ENCODE data around the gene PRICKLE3. TPM values are rescaled to one million over a fixed set of nuclear protein-coding genes. Genes with fewer than 3 reads are reported as not detected.
"Not testable (repeated sequence)": the region's sequence is repeated elsewhere in the genome, so short reads cannot be mapped to it uniquely, and the experiment has no call there.

PRICKLE3 gene
- total RNA-seq, 1 donor from 2014 or later: 11.3 TPM

GRCh38 chrX:49155243-49155899 is 30.8 kb downstream of the PRICKLE3 start:
- Mint-ChIP-seq H3K27ac (ENCODE audit: unreplicated experiment) (peak overlapping the region; percentile 93), H3K4me1 (ENCODE audit: unreplicated experiment) (peaks cover 7% of the 10 kb centered on the region), H3K9me3 (ENCODE audit: unreplicated experiment) (no peaks in the 10 kb centered on the region), H3K36me3 (ENCODE audit: low read depth, unreplicated experiment) (no peaks in the 10 kb centered on the region), H3K27me3 (ENCODE audit: unreplicated experiment) (peaks cover 5% of the 10 kb centered on the region), H3K4me3 (ENCODE audit: unreplicated experiment) (peak overlapping the region; percentile 90)
- no peak for DNase-seq (ENCODE audit: low spot score)
- no peak for TF ChIP-seq CTCF (IDR thresholded peaks at IDR 0.05; ENCODE audit: unreplicated experiment)

DNA sequence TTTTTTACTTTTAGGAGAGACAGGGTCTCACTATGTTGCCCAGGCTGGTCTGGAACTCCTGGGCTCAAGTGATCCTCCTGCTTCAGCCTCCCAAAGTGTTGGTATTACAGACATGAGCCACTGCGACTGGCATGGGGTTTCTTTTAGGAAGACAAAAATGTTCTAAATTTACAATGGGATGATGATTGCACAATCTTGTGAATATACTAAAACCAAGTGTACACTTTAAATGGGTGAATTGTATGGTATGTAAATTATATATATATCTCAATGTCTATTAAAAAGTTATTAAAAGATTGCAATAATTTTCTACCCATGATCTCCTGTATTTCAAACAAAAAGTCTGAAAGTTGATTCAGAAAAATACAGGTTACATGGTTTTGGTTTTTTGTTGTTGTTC is 32.7 kb downstream of the PRICKLE3 start:
- H3K9me3 Mint-ChIP-seq (ENCODE audit: unreplicated experiment): no peaks in the 10 kb centered on the region
- no peak overlapping the region for H3K4me3 Mint-ChIP-seq (ENCODE audit: unreplicated experiment)
- peaks cover 7% of the 10 kb centered on the region for H3K4me1 Mint-ChIP-seq (ENCODE audit: unreplicated experiment)
- H3K27me3 Mint-ChIP-seq (ENCODE audit: unreplicated experiment): peaks cover 4% of the 10 kb centered on the region
- no peak overlapping the region for H3K27ac Mint-ChIP-seq (ENCODE audit: unreplicated experiment)
- no peak for TF ChIP-seq CTCF (IDR thresholded peaks at IDR 0.05; ENCODE audit: unreplicated experiment)
- no peaks in the 10 kb centered on the region for H3K36me3 Mint-ChIP-seq (ENCODE audit: low read depth, unreplicated experiment)
- no peak for DNase-seq (ENCODE audit: low spot score)

DNA sequence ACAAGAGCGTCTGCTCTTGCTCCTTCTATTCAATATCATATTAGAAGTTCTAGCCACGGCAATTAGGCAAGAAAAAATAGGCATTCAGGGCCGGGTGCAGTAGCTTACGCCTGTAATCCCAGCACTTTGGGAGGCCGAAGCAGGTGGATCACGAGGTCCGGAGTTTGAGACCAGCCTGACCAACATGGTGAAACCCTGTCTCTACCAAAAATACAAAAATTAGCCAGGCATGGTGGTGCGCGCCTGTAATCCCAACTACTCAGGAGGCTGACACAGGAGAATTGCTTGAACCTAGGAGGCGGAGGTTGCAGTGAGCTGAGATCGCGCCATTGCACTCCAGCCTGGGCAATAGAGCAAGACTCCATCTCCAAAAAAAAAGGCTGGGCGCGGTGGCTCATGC is 36.9 kb downstream of the PRICKLE3 start:
- not testable (repeated sequence) for H3K4me1 Mint-ChIP-seq (ENCODE audit: unreplicated experiment); DNase-seq (ENCODE audit: low spot score); H3K27me3 Mint-ChIP-seq (ENCODE audit: unreplicated experiment); H3K4me3 Mint-ChIP-seq (ENCODE audit: unreplicated experiment); H3K9me3 Mint-ChIP-seq (ENCODE audit: unreplicated experiment); H3K36me3 Mint-ChIP-seq (ENCODE audit: low read depth, unreplicated experiment); H3K27ac Mint-ChIP-seq (ENCODE audit: unreplicated experiment)

- not testable (repeated sequence) for H3K27me3 Mint-ChIP-seq (ENCODE audit: unreplicated experiment); H3K36me3 Mint-ChIP-seq (ENCODE audit: low read depth, unreplicated experiment); H3K4me3 Mint-ChIP-seq (ENCODE audit: unreplicated experiment); H3K27ac Mint-ChIP-seq (ENCODE audit: unreplicated experiment); H3K9me3 Mint-ChIP-seq (ENCODE audit: unreplicated experiment); H3K4me1 Mint-ChIP-seq (ENCODE audit: unreplicated experiment); DNase-seq (ENCODE audit: low spot score)
Observed at GRCh38 chrX:49148390-49149100, 37.6 kb downstream of the PRICKLE3 start.

GRCh38 chrX:49147936-49148335 is 38.2 kb downstream of the PRICKLE3 start:
- Mint-ChIP-seq H3K27ac (ENCODE audit: unreplicated experiment) (no peak overlapping the region), H3K4me1 (ENCODE audit: unreplicated experiment) (no peaks in the 10 kb centered on the region), H3K27me3 (ENCODE audit: unreplicated experiment) (peaks cover 2% of the 10 kb centered on the region), H3K4me3 (ENCODE audit: unreplicated experiment) (no peak overlapping the region), H3K9me3 (ENCODE audit: unreplicated experiment) (no peaks in the 10 kb centered on the region), H3K36me3 (ENCODE audit: low read depth, unreplicated experiment) (no peaks in the 10 kb centered on the region)
- DNase-seq (ENCODE audit: low spot score): no peak
- no peak for TF ChIP-seq CTCF (IDR thresholded peaks at IDR 0.05; ENCODE audit: unreplicated experiment)

- no peaks in the 10 kb centered on the region for H3K9me3 Mint-ChIP-seq (ENCODE audit: unreplicated experiment)
- no peak for DNase-seq (ENCODE audit: low spot score)
- TF ChIP-seq CTCF (IDR thresholded peaks at IDR 0.05; ENCODE audit: unreplicated experiment): no peak
- H3K4me1 Mint-ChIP-seq (ENCODE audit: unreplicated experiment): no peaks in the 10 kb centered on the region
- no peak overlapping the region for H3K27ac Mint-ChIP-seq (ENCODE audit: unreplicated experiment)
- H3K4me3 Mint-ChIP-seq (ENCODE audit: unreplicated experiment): no peak overlapping the region
- no peaks in the 10 kb centered on the region for H3K36me3 Mint-ChIP-seq (ENCODE audit: low read depth, unreplicated experiment)
- peaks cover 2% of the 10 kb centered on the region for H3K27me3 Mint-ChIP-seq (ENCODE audit: unreplicated experiment)
Observed at GRCh38 chrX:49147282-49147681, 38.9 kb downstream of the PRICKLE3 start.

DNA sequence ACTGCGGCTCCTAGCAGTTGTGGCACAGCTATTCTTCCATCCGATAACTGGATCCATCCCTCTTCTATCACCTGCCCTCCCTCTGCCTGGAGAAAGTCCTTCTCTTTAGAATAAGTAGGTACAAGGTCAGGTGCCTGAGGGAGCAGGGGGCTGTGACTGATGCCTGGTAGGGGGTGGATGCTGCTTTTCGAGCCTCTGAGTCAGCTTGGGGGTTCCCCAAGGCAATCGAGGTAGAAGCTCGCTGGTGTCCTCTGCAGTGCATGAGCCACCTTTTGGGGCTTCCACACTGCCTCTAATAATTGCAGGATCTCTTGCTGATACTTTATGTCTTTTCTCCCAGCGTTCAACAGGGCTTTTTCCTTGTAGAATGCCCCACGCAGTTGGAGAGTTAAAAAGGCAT is 43.0 kb downstream of the PRICKLE3 start:
- not testable (repeated sequence) for H3K27ac Mint-ChIP-seq (ENCODE audit: unreplicated experiment); H3K4me3 Mint-ChIP-seq (ENCODE audit: unreplicated experiment)

DNA sequence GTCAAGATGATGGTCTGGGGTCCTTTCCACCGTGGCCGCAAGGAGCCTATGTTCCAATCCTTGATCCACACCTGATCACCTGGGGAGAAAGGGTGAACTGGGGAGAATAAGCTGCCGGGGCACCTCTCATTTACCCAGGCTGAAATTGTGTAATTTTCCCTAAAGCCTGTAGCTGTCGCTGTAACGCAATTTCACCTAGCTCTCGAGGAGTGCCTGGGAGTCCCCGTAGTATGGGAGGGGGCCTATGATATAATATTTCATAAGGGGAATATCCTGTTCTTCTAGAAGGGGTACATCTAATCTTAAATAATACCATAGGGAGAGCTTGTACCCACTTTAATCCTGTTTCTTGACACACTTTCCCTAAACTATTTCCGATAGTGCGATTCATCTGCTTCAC is 43.9 kb downstream of the PRICKLE3 start:
- H3K27ac Mint-ChIP-seq (ENCODE audit: unreplicated experiment); H3K27me3 Mint-ChIP-seq (ENCODE audit: unreplicated experiment); DNase-seq (ENCODE audit: low spot score); H3K4me3 Mint-ChIP-seq (ENCODE audit: unreplicated experiment); H3K9me3 Mint-ChIP-seq (ENCODE audit: unreplicated experiment); H3K4me1 Mint-ChIP-seq (ENCODE audit: unreplicated experiment): not testable (repeated sequence)
- peaks cover 13% of the 10 kb centered on the region for H3K36me3 Mint-ChIP-seq (ENCODE audit: low read depth, unreplicated experiment)

More for the DNA sequence above, 43.0 kb downstream of the PRICKLE3 start:
- H3K9me3 Mint-ChIP-seq (ENCODE audit: unreplicated experiment); DNase-seq (ENCODE audit: low spot score); H3K4me1 Mint-ChIP-seq (ENCODE audit: unreplicated experiment); H3K27me3 Mint-ChIP-seq (ENCODE audit: unreplicated experiment): not testable (repeated sequence)
- H3K36me3 Mint-ChIP-seq (ENCODE audit: low read depth, unreplicated experiment): peaks cover 13% of the 10 kb centered on the region

All from endothelial cell (in vitro differentiated cells).